SK-N-SH treated with all-trans-retinoic acid at 6 μM for 48 hours (cell line): ENCODE data around the gene KRT4.

Source experiments
- ARNTL ChIP-seq: fragments of 450-650 bp; formaldehyde crosslinking; IDR thresholded peaks from 2 replicates; pipeline ENCODE4 v1.5.0; 2020; ENCODE audit warnings: low read depth, mild to moderate bottlenecking, moderate library complexity, borderline replicate concordance
- ISL1 ChIP-seq: fragments of 250-450 bp; sonication (Bioruptor Pico); IDR thresholded peaks from 2 replicates; pipeline ENCODE4 v2.1.2; 2022; ENCODE audit warnings: mild to moderate bottlenecking, moderate library complexity
- PATZ1 ChIP-seq: fragments of 250-450 bp; sonication (Bioruptor Pico); IDR thresholded peaks from 2 replicates; pipeline ENCODE4 v1.8.0; 2020; ENCODE audit warnings: mild to moderate bottlenecking, moderate library complexity, borderline replicate concordance
- ZFP30 ChIP-seq: fragments of 450-650 bp; formaldehyde crosslinking; IDR thresholded peaks from 2 replicates; pipeline ENCODE4 v1.5.0; 2022; ENCODE audit warnings: mild to moderate bottlenecking, moderate library complexity
- ZNF565 ChIP-seq: fragments of 450-650 bp; formaldehyde crosslinking; conservative IDR thresholded peaks from 2 replicates; pipeline ENCODE4 v1.5.0; 2020; ENCODE audit warnings: low read depth, mild to moderate bottlenecking, moderate library complexity
- TF ChIP-seq, protein P1 (sequence below): fragments of 250-450 bp; sonication (Bioruptor Pico); IDR thresholded peaks from 2 replicates; pipeline ENCODE4 v1.5.1; 2020; ENCODE audit warnings: low read depth, mild to moderate bottlenecking, moderate library complexity
- TF ChIP-seq, protein P2 (sequence below): fragments of 250-450 bp; sonication (Bioruptor Pico); IDR thresholded peaks from 2 replicates; pipeline ENCODE4 v1.5.0; 2020; ENCODE audit warnings: mild to moderate bottlenecking, moderate library complexity

DNA sequence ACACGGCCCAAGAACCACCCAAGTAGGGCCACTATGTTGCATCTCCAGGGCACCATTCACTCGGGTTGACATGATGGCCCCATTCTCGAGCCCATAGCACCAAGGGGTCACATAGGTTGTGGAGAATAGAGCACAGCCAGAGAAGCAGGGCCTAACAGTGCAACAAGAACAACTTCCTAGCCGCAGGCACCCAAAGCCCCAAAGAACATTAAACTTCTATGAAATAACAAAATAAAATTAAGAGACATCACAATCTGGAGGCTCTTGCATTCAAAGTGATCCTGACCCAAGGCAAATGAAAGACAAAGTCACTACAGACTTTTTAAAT, 1.9 kb downstream of the KRT4 start:
- TF ChIP-seq PATZ1 (no peak), ARNTL (CRISPR knock-in tag) (no peak), ISL1 (no peak), ZFP30 (CRISPR knock-in tag) (no peak), ZNF565 (no peak)
- TF ChIP-seq, protein P1, sequence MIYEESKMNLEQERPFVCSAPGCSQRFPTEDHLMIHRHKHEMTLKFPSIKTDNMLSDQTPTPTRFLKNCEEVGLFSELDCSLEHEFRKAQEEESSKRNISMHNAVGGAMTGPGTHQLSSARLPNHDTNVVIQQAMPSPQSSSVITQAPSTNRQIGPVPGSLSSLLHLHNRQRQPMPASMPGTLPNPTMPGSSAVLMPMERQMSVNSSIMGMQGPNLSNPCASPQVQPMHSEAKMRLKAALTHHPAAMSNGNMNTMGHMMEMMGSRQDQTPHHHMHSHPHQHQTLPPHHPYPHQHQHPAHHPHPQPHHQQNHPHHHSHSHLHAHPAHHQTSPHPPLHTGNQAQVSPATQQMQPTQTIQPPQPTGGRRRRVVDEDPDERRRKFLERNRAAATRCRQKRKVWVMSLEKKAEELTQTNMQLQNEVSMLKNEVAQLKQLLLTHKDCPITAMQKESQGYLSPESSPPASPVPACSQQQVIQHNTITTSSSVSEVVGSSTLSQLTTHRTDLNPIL (CRISPR knock-in tag) = no peak
- TF ChIP-seq, protein P2, sequence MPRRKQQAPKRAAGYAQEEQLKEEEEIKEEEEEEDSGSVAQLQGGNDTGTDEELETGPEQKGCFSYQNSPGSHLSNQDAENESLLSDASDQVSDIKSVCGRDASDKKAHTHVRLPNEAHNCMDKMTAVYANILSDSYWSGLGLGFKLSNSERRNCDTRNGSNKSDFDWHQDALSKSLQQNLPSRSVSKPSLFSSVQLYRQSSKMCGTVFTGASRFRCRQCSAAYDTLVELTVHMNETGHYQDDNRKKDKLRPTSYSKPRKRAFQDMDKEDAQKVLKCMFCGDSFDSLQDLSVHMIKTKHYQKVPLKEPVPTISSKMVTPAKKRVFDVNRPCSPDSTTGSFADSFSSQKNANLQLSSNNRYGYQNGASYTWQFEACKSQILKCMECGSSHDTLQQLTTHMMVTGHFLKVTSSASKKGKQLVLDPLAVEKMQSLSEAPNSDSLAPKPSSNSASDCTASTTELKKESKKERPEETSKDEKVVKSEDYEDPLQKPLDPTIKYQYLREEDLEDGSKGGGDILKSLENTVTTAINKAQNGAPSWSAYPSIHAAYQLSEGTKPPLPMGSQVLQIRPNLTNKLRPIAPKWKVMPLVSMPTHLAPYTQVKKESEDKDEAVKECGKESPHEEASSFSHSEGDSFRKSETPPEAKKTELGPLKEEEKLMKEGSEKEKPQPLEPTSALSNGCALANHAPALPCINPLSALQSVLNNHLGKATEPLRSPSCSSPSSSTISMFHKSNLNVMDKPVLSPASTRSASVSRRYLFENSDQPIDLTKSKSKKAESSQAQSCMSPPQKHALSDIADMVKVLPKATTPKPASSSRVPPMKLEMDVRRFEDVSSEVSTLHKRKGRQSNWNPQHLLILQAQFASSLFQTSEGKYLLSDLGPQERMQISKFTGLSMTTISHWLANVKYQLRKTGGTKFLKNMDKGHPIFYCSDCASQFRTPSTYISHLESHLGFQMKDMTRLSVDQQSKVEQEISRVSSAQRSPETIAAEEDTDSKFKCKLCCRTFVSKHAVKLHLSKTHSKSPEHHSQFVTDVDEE (CRISPR knock-in tag) = no peak
